Measurements from ENCODE around the gene SERPINC1. TPM values are rescaled to one million over a fixed set of nuclear protein-coding genes. Genes with fewer than 3 reads are reported as not detected.

Gene SERPINC1
- total and polyA plus RNA-seq, 3 donors from 2014 or later: 0.24 to 0.93 (median 0.75) TPM

DNA sequence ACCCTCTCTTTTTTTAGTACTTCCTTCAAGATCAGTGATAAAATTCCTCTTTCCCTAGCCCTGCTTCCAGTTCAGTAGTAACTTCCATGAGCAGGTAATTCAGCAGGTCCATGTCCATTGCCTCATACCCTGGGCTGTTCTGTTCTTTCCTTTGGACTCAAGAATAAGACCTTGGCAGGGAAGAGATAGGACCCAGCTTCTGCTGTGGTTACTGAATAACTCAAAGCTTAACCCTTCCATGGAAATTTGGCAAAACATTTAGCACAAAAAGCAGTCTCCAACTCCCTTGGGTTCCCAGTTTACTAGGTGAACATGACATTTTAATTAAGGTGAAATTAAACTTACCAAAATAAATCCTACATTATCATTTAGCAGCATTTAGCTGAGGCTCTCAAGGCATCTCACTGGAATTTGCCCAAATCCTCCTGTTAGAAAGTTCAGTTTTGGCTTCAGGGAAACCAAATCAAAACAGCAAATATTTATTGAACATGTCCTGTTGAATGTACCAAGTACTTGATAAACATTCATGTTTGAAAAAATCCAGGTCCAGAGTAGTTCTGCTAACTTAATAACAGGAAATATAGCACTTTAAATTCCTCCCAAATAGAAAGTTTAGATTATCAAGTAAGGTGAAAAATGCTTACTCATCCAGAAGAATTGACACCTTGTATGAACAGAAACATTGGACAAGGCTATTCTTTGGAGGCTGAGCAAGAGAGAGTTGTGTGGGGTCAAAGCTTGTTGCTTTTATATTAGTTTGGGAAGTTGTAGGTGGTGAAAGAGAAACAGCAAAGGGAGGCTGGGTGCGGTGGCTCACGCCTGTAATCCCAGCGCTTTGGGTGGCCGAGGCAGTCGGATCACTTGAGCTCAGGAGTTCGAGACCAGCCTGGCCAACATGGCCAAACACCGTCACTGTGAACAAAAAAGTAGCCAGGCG, 8.4 kb upstream of the SERPINC1 start:
- H3K36me3 ChIP-seq (ENCODE audit: low read depth, missing control alignments): no peaks in the 10 kb centered on the region

DNA sequence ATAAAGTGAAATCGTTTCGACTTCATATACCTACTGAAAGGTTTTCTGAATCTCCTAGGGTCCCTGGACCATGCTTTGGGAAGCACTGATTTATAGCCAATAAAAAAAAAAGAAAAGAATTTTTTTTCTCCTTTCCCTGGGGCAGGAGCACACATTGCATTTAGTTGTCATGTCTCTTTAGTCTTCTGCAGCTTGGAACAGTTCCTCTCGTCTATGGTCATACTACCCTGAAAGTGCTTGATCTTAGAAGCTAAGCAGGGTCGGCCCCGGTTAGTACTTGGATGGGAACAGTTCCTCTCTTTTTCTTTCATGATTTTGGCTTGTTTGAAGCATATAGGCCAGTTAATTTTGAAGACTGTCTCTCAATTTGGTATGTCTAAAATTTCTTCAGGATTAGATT, 3.7 kb upstream of the SERPINC1 start:
- DNase-seq: no peak
- Histone ChIP-seq H3K9me3 (no peaks in the 10 kb centered on the region), H3K4me1 (no peaks in the 10 kb centered on the region), H3K27ac (no peak overlapping the region), H3K4me3 (no peak overlapping the region), H3K36me3 (ENCODE audit: low read depth, missing control alignments) (no peaks in the 10 kb centered on the region), H3K27me3 (no peaks in the 10 kb centered on the region)
- no peak for TF ChIP-seq POLR2A (IDR thresholded peaks at IDR 0.05)
- TF ChIP-seq, protein P1, sequence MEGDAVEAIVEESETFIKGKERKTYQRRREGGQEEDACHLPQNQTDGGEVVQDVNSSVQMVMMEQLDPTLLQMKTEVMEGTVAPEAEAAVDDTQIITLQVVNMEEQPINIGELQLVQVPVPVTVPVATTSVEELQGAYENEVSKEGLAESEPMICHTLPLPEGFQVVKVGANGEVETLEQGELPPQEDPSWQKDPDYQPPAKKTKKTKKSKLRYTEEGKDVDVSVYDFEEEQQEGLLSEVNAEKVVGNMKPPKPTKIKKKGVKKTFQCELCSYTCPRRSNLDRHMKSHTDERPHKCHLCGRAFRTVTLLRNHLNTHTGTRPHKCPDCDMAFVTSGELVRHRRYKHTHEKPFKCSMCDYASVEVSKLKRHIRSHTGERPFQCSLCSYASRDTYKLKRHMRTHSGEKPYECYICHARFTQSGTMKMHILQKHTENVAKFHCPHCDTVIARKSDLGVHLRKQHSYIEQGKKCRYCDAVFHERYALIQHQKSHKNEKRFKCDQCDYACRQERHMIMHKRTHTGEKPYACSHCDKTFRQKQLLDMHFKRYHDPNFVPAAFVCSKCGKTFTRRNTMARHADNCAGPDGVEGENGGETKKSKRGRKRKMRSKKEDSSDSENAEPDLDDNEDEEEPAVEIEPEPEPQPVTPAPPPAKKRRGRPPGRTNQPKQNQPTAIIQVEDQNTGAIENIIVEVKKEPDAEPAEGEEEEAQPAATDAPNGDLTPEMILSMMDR (IDR thresholded peaks at IDR 0.05): no peak
- 89 to 91% methylated on average over 5 of the region's 5 CpGs for WGBS, 2 donors
- intact Hi-C loops (cut with DNase I; ENCODE audit: low total_unique reads): no loop called here

More for the DNA sequence above, 8.4 kb upstream of the SERPINC1 start:
- no peak for DNase-seq
- H3K27me3 ChIP-seq: no peaks in the 10 kb centered on the region
- H3K4me3 ChIP-seq: no peak overlapping the region
- intact Hi-C loops (cut with DNase I; ENCODE audit: low total_unique reads): no loop called here
- no peaks in the 10 kb centered on the region for H3K4me1 ChIP-seq
- WGBS, 2 donors: 92 to 96% methylated on average over 8 of the region's 8 CpGs
- no peak overlapping the region for H3K27ac ChIP-seq
- TF ChIP-seq, protein P1 (IDR thresholded peaks at IDR 0.05): no peak
- TF ChIP-seq POLR2A (IDR thresholded peaks at IDR 0.05): no peak
- H3K9me3 ChIP-seq: no peaks in the 10 kb centered on the region

DNA sequence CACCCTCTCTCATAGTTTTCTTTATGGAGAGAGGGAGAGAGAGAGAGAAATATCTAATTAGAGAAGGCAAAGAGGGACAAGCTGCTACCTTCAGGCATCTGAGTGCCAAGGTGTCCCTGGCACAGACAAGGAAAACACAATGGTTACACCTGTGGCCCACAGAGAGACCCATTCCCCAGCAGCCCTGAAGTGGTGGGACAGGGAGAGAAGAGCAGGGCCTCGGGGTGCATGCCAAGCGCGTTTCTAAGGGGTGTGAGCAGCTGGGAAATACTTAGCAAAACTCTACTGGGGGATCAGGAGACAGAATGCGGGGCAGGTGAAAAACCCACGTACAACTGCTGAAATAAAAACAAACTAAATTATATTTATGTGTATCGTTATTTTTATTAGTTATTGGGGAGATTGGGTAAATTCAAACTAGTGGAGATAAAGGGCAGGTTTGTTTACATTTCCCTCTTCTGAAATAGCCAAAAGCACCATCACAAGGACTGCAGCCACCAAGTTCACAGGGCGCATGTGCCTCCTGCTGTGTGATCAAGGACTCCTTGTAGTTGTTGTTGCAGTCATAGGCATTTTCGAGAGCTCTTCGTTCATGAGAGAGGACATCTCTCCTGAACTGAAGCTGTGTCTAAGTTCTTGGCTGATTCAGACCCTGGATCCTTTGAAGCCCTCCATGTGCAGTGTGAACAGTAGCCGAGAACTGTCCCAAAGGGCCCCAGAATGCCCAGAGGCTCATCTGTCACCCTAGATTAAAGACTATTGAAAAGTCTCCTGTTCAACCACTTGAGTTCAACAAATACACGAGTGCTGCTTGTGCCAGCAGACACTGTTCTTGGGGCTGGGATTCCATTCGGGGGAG, 737 bp upstream of the SERPINC1 start:
- H3K27me3 ChIP-seq: no peaks in the 10 kb centered on the region
- no peaks in the 10 kb centered on the region for H3K36me3 ChIP-seq (ENCODE audit: low read depth, missing control alignments)
- H3K4me3 ChIP-seq: no peak overlapping the region
- no peak for DNase-seq
- WGBS, 2 donors: 90% methylated on average over 11 to 12 of the region's 12 CpGs
- no peaks in the 10 kb centered on the region for H3K9me3 ChIP-seq
- TF ChIP-seq POLR2A (IDR thresholded peaks at IDR 0.05): no peak
- TF ChIP-seq, protein P1 (IDR thresholded peaks at IDR 0.05): no peak
- intact Hi-C loops (cut with DNase I; ENCODE audit: low total_unique reads): no loop called here
- no peaks in the 10 kb centered on the region for H3K4me1 ChIP-seq
- no peak overlapping the region for H3K27ac ChIP-seq

DNA sequence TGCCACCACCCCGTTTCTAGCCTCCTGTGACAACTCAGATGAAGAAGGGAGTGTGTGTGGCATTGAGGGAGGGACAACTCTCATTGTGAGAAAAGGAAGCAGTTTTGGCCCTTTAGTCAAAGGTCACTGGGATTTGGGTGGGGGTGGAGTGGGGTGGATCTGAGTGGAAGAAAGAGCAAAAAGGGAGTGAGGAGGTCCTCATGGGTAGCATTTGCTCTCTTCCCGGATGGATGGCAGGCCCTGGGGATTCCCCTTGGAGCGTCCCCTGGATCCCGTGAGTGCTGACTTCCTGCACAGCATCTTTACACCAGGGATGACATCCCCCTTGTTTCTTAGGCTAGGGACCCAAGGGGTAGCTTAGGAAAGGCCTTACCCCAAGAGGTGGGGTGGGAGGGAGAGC, 460 bp downstream of the SERPINC1 start:
- H3K27me3 ChIP-seq: no peaks in the 10 kb centered on the region
- TF ChIP-seq, protein P1 (IDR thresholded peaks at IDR 0.05): no peak
- no peak for TF ChIP-seq POLR2A (IDR thresholded peaks at IDR 0.05)
- H3K27ac ChIP-seq: no peak overlapping the region
- no peak for DNase-seq
- no peaks in the 10 kb centered on the region for H3K4me1 ChIP-seq
- intact Hi-C loops (cut with DNase I; ENCODE audit: low total_unique reads): no loop called here
- H3K9me3 ChIP-seq: no peaks in the 10 kb centered on the region
- no peak overlapping the region for H3K4me3 ChIP-seq
- no peaks in the 10 kb centered on the region for H3K36me3 ChIP-seq (ENCODE audit: low read depth, missing control alignments)
- WGBS, 2 donors: 89 to 92% methylated on average over 4 of the region's 4 CpGs
